B cell (primary cell): ENCODE data around the gene EPB41L5. TPM values are rescaled to one million over a fixed set of nuclear protein-coding genes. Genes with fewer than 3 reads are reported as not detected.

Experiments
- ATAC-seq: fragments of 200-7000 bp; cut with Tn5 transposase; one replicate; pipeline ENCODE4 v1.10.0; 2021; ENCODE audit warnings: low read depth, mild to moderate bottlenecking, moderate number of reproducible peaks, moderate library complexity
- CTCF ChIA-PET: fragments of 350-600 bp; sonication (Branson Sonifier 250); formaldehyde crosslinking; loops from one replicate; lab custom pipeline; 2021; ENCODE audit warnings: antibody characterized with exemption, inconsistent platforms; lab: Charles Lee
- POLR2A ChIA-PET: fragments of 350-600 bp; sonication (Branson Sonifier 250); formaldehyde crosslinking; loops from one replicate; lab custom pipeline; 2021; ENCODE audit warnings: antibody characterized with exemption; lab: Charles Lee
- DNase-seq: peaks from one replicate; pipeline ENCODE4 v3.0.0; 2013
- H2AFZ ChIP-seq: 2 replicates; pipeline ENCODE4 v1.6.1; 2012; ENCODE audit warnings: mild to moderate bottlenecking, low read depth, low read length; ENCODE audit not compliant: insufficient read depth, poor library complexity, severe bottlenecking
- H3K27ac ChIP-seq, 2 donors: 1 replicate in 1 of 2; 2 replicates in 1 of 2; pipeline ENCODE4 v1.5.1; 2012 to 2013; ENCODE audit warnings: low read length in 2 of 2, mild to moderate bottlenecking in 2 of 2, moderate library complexity in 1 of 2
- H3K27me3 ChIP-seq, 4 experiments: fragments of 200-600 bp in 1 of 4; sonication (generic) in 1 of 4; replicated peaks in 1 of 4; 1 replicate in 2 of 4; 2 replicates in 2 of 4; pipeline versions ENCODE4 v1.6.1 to v1.7.0; 2013 to 2016; ENCODE audit warnings: low read length in 3 of 4, mild to moderate bottlenecking in 2 of 4, mixed read lengths in 1 of 4, moderate library complexity in 1 of 4; ENCODE audit not compliant: insufficient read depth in 4 of 4, control insufficient read depth in 3 of 4; ENCODE audit errors: control extremely low read depth in 1 of 4
- H3K36me3 ChIP-seq, 2 experiments: replicated peaks in 1 of 2; 1 replicate in 1 of 2; 2 replicates in 1 of 2; pipeline versions ENCODE4 v1.6.1 to v1.7.1; 2013; ENCODE audit warnings: low read length in 1 of 2; ENCODE audit not compliant: insufficient read depth in 2 of 2, control insufficient read depth in 1 of 2; ENCODE audit errors: control extremely low read depth in 1 of 2, extremely low read depth in 1 of 2
- H3K4me1 ChIP-seq, 2 donors: fragments of 200-600 bp in 1 of 2; sonication (generic) in 1 of 2; 1 replicate in 1 of 2; 2 replicates in 1 of 2; pipeline versions ENCODE4 v1.5.1 to v1.6.1; 2013 to 2017; ENCODE audit warnings: low read length in 2 of 2; ENCODE audit not compliant: control insufficient read depth in 2 of 2, insufficient read depth in 2 of 2
- H3K4me2 ChIP-seq: replicated peaks from 2 replicates; pipeline ENCODE3; 2012; ENCODE audit warnings: mild to moderate bottlenecking, low read depth, low read length; ENCODE audit not compliant: poor library complexity, severe bottlenecking
- H3K4me3 ChIP-seq, 5 experiments: fragments of 200-600 bp in 1 of 5; sonication (generic) in 1 of 5; 1 replicate in 3 of 5; 2 replicates in 2 of 5; pipeline versions ENCODE4 v1.5.1 to v1.7.0; 2011 to 2016; ENCODE audit warnings: low read length in 4 of 5, mild to moderate bottlenecking in 4 of 5, low read depth in 2 of 5, control low read depth in 1 of 5, moderate library complexity in 1 of 5; ENCODE audit not compliant: insufficient read depth in 1 of 5; ENCODE audit errors: control extremely low read depth in 1 of 5, extremely low read depth in 1 of 5
- H3K79me2 ChIP-seq: fragments of 200-600 bp; sonication (generic); one replicate; pipeline ENCODE4 v1.6.0; 2016; ENCODE audit warnings: low read length; ENCODE audit not compliant: control insufficient read depth, insufficient read depth
- H3K9ac ChIP-seq: fragments of 200-600 bp; sonication (generic); 2 replicates; pipeline ENCODE4 v1.6.1; 2017; ENCODE audit warnings: mild to moderate bottlenecking, low read length, moderate library complexity
- H3K9me3 ChIP-seq, 3 donors: one replicate each; pipeline versions ENCODE4 v1.6.1 to v1.7.1; 2013; ENCODE audit warnings: low read length in 2 of 3; ENCODE audit not compliant: control insufficient read depth in 2 of 3, insufficient read depth in 1 of 3; ENCODE audit errors: control extremely low read depth in 1 of 3
- H4K20me1 ChIP-seq: 2 replicates; pipeline ENCODE4 v1.6.0; 2012; ENCODE audit warnings: mild to moderate bottlenecking, low read length; ENCODE audit not compliant: insufficient read depth, control insufficient read depth, poor library complexity, severe bottlenecking
- H3K27ac Mint-ChIP-seq: one replicate; pipeline ENCODE4 v1.8.0; 2021; ENCODE audit warnings: mixed read lengths
- H3K27me3 Mint-ChIP-seq: one replicate; pipeline ENCODE4 v1.8.0; 2021; ENCODE audit warnings: mixed read lengths
- H3K4me1 Mint-ChIP-seq: one replicate; pipeline ENCODE4 v1.8.0; 2021; ENCODE audit warnings: mixed read lengths
- H3K4me3 Mint-ChIP-seq: one replicate; pipeline ENCODE4 v1.8.0; 2021; ENCODE audit warnings: mixed read lengths
- H3K9me3 Mint-ChIP-seq: one replicate; pipeline ENCODE4 v1.8.0; 2022; ENCODE audit warnings: mixed read lengths; ENCODE audit not compliant: insufficient read depth
- CTCF ChIP-seq: fragments of 200-600 bp; IDR thresholded peaks from one replicate; pipeline ENCODE4 v1.8.0; 2022; ENCODE audit warnings: antibody characterized with exemption, mild to moderate bottlenecking
- EZH2 ChIP-seq: IDR thresholded peaks from 2 replicates; pipeline ENCODE4 v1.6.1; 2012; ENCODE audit warnings: borderline replicate concordance, low read depth, mild to moderate bottlenecking, moderate library complexity, low read length; ENCODE audit not compliant: insufficient read depth, poor library complexity, severe bottlenecking
- WGBS: methylation state at CpG from one replicate; pipeline ENCODE4 v1.1.5; 2013; ENCODE audit warnings: missing lambda C conversion rate; ENCODE audit not compliant: insufficient coverage; 5-methylcytosine and 5-hydroxymethylcytosine counted together
- intact Hi-C: fragments of 100-400 bp; cut with micrococcal nuclease; formaldehyde crosslinking; loops from one replicate; pipeline ENCODE4 v1.10.0; 2022
- polyA plus RNA-seq: library from polyadenylated mRNA; depleted of rRNA; stranded (reverse); fragments of >200 nt; gene quantifications from 2 replicates; pipeline ENCODE4 v1.2.3, GENCODE V29; 2012
- total RNA-seq, 2 donors: library from RNA; stranded (reverse); fragments of 120-200 nt in 1 of 2; gene quantifications; 1 replicate in 1 of 2; 2 replicates in 1 of 2; pipeline versions ENCODE4 v1.2.3 to v1.2.4, GENCODE V29; 2013 to 2022

EPB41L5 gene
- total and polyA plus RNA-seq, 2 donors (not counting 1 experiment from before 2014, with no cell fraction given) = 3.9 to 14.0 TPM

- Histone ChIP-seq H3K4me1 (peaks cover 12 to 13% of the 10 kb centered on the region in 2 donors), H3K4me2 (no peak overlapping the region), H3K79me2 (no peaks in the 10 kb centered on the region), H3K4me3 (no peak overlapping the region), H3K27ac (no peak overlapping the region), H2AFZ (no peak overlapping the region), H4K20me1 (no peaks in the 10 kb centered on the region), H3K27me3 (no peaks in the 10 kb centered on the region), H3K9me3 (no peaks in the 10 kb centered on the region), H3K36me3 (no peaks in the 10 kb centered on the region), H3K9ac (no peak overlapping the region)
- Mint-ChIP-seq H3K4me1 (peaks cover 17% of the 10 kb centered on the region), H3K27ac (no peak overlapping the region), H3K9me3 (peaks cover 2% of the 10 kb centered on the region), H3K27me3 (no peaks in the 10 kb centered on the region), H3K4me3 (no peak overlapping the region)
- WGBS = 75% methylated on average over 3 of the region's 3 CpGs
- DNase-seq (no peak), ATAC-seq (no peak)
- CTCF ChIA-PET = interaction anchor here (0.5 to 3.8 kb wide), 11 partner anchors 10 to 702 kb away, joined by 3 to 56 read pairs (median 4); partner anchors contain the start of gene PTPN4
- TF ChIP-seq CTCF (no peak), EZH2 (no peak)
- intact Hi-C loops = no loop called here
- POLR2A ChIA-PET = no interaction called here
Observed at GRCh38 chr2:120110062-120110362, 97.1 kb downstream of the EPB41L5 start.

- Mint-ChIP-seq H3K4me1 (peaks cover 17% of the 10 kb centered on the region), H3K9me3 (peaks cover 2% of the 10 kb centered on the region), H3K27ac (no peak overlapping the region), H3K4me3 (no peak overlapping the region), H3K27me3 (no peaks in the 10 kb centered on the region)
- H3K79me2 ChIP-seq = no peaks in the 10 kb centered on the region
- POLR2A ChIA-PET = no interaction called here
- CTCF ChIA-PET = interaction anchor here (0.6 to 3.8 kb wide), 8 partner anchors 10 to 357 kb away, joined by 3 to 56 read pairs (median 6); no protein-coding TSS in a partner anchor
- no peaks in the 10 kb centered on the region for H3K27me3 ChIP-seq
- no peak overlapping the region for H2AFZ ChIP-seq
- TF ChIP-seq CTCF (no peak), EZH2 (no peak)
- WGBS = 99% methylated on average over 5 of the region's 6 CpGs
- DNase-seq (no peak), ATAC-seq (no peak)
- no peak overlapping the region for H3K4me2 ChIP-seq
- H3K4me3 ChIP-seq = no peak overlapping the region
- no peaks in the 10 kb centered on the region for H4K20me1 ChIP-seq
- peaks cover 12 to 13% of the 10 kb centered on the region in 2 donors for H3K4me1 ChIP-seq
- H3K9ac ChIP-seq = no peak overlapping the region
- H3K27ac ChIP-seq = no peak overlapping the region
- no peaks in the 10 kb centered on the region for H3K9me3 ChIP-seq
- H3K36me3 ChIP-seq = no peaks in the 10 kb centered on the region
- intact Hi-C loops = no loop called here
Observed at GRCh38 chr2:120110507-120110906, 97.6 kb downstream of the EPB41L5 start.
